Measurements from ENCODE around the gene CCDC138. TPM values are rescaled to one million over a fixed set of nuclear protein-coding genes. Genes with fewer than 3 reads are reported as not detected.

CCDC138 gene
- polyA plus RNA-seq, 1 donor from 2014 or later, result 19.0 TPM

DNA sequence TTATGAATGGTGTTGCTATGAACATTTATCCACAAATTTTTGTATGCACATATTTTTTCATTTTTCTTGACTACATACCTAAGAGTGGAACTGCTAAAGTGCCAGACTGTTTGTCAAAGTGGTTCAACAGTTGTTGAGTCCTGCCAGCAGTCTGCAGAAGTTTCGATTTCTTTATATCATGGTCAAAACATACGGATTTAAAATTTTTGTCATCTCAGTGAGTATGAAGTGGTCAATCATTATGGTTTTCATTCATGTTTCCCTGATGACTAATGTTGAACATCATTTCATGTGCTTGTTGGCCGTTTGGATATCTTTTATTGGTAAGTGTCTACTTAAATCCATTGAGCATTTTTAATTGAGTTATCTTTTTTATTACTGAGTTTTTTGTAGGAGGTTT, 39.2 kb downstream of the CCDC138 start:
- no peaks in the 10 kb centered on the region for H4K20me1 ChIP-seq (ENCODE audit: insufficient read depth)
- H3F3A ChIP-seq (ENCODE audit: insufficient read depth, low read length, poor library complexity, severe bottlenecking), result no peaks in the 10 kb centered on the region
- TF ChIP-seq, protein P1, sequence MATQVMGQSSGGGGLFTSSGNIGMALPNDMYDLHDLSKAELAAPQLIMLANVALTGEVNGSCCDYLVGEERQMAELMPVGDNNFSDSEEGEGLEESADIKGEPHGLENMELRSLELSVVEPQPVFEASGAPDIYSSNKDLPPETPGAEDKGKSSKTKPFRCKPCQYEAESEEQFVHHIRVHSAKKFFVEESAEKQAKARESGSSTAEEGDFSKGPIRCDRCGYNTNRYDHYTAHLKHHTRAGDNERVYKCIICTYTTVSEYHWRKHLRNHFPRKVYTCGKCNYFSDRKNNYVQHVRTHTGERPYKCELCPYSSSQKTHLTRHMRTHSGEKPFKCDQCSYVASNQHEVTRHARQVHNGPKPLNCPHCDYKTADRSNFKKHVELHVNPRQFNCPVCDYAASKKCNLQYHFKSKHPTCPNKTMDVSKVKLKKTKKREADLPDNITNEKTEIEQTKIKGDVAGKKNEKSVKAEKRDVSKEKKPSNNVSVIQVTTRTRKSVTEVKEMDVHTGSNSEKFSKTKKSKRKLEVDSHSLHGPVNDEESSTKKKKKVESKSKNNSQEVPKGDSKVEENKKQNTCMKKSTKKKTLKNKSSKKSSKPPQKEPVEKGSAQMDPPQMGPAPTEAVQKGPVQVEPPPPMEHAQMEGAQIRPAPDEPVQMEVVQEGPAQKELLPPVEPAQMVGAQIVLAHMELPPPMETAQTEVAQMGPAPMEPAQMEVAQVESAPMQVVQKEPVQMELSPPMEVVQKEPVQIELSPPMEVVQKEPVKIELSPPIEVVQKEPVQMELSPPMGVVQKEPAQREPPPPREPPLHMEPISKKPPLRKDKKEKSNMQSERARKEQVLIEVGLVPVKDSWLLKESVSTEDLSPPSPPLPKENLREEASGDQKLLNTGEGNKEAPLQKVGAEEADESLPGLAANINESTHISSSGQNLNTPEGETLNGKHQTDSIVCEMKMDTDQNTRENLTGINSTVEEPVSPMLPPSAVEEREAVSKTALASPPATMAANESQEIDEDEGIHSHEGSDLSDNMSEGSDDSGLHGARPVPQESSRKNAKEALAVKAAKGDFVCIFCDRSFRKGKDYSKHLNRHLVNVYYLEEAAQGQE (IDR thresholded peaks at IDR 0.05; ENCODE audit: borderline replicate concordance), result no peak
- no peak for TF ChIP-seq EZH2 (IDR thresholded peaks at IDR 0.05; ENCODE audit: borderline replicate concordance, insufficient read depth, low read length, poor library complexity, severe bottlenecking)
- TF ChIP-seq SMC3 (conservative IDR thresholded peaks at IDR 0.05; ENCODE audit: poor library complexity), result no peak
- TF ChIP-seq, protein P2, sequence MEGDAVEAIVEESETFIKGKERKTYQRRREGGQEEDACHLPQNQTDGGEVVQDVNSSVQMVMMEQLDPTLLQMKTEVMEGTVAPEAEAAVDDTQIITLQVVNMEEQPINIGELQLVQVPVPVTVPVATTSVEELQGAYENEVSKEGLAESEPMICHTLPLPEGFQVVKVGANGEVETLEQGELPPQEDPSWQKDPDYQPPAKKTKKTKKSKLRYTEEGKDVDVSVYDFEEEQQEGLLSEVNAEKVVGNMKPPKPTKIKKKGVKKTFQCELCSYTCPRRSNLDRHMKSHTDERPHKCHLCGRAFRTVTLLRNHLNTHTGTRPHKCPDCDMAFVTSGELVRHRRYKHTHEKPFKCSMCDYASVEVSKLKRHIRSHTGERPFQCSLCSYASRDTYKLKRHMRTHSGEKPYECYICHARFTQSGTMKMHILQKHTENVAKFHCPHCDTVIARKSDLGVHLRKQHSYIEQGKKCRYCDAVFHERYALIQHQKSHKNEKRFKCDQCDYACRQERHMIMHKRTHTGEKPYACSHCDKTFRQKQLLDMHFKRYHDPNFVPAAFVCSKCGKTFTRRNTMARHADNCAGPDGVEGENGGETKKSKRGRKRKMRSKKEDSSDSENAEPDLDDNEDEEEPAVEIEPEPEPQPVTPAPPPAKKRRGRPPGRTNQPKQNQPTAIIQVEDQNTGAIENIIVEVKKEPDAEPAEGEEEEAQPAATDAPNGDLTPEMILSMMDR (IDR thresholded peaks at IDR 0.05; ENCODE audit: poor library complexity, severe bottlenecking), result no peak
- TF ChIP-seq POLR2AphosphoS5 (IDR thresholded peaks at IDR 0.05), result no peak
- no peak for TF ChIP-seq RAD21 (conservative IDR thresholded peaks at IDR 0.05)
- TF ChIP-seq MXI1 (conservative IDR thresholded peaks at IDR 0.05; ENCODE audit: poor library complexity, severe bottlenecking), result no peak
- no peak for TF ChIP-seq TAF1 (IDR thresholded peaks at IDR 0.05; ENCODE audit: low read depth)
- H3K79me2 ChIP-seq (replicated peaks; ENCODE audit: insufficient read depth, low read length), result no peaks in the 10 kb centered on the region
- no peak overlapping the region for H3K4me3 ChIP-seq (ENCODE audit: low read length)
- no peaks in the 10 kb centered on the region for H3K27me3 ChIP-seq (ENCODE audit: insufficient read depth, low read depth, low read length)
- no peaks in the 10 kb centered on the region for H3K9me3 ChIP-seq (ENCODE audit: low read length)
- H3K36me3 ChIP-seq (ENCODE audit: insufficient read depth, low read length), result no peaks in the 10 kb centered on the region
- H3K9me2 ChIP-seq (ENCODE audit: insufficient read depth, low read length), result no peaks in the 10 kb centered on the region
- no peak overlapping the region for H3K4me2 ChIP-seq (ENCODE audit: low read length)
- H2AFZ ChIP-seq (ENCODE audit: low read depth, low read length), result no peak overlapping the region
- H3K27ac ChIP-seq (ENCODE audit: low read length), result no peak overlapping the region
- no peak overlapping the region for H3K9ac ChIP-seq (ENCODE audit: low read length)

DNA sequence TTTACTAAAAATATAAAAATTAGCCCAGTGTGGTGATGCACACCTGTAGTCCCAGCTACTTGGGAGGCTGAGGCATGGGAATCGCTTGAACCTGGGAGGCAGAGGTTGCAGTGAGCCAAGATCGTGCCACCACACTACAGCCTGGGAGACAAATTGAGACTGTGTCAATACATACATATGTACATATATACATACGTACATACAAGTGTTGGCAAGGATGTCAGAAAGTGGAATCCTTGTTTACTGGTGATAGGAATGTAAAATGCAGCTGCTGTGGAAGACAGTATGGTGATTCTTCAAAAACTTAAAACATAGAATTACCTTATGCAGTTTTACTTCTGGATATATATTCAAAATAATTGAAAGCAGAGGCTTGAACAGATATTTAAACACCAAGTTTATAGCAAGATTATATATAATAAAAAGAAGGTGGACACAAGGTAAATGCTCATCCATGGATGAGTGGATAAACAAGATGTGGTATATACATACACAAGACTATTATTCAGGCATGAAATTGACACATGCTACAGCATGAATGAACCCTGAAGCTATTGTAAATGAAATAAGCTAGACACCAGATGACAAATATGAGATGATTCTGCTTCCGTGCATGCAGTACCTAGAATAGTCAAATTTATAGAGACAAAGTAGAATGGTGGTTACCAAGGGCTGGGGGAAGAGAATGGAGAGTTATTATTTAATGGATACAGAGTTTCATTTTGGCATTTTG, 43.2 kb downstream of the CCDC138 start:
- TF ChIP-seq POLR2AphosphoS5 (IDR thresholded peaks at IDR 0.05) (no peak), MXI1 (conservative IDR thresholded peaks at IDR 0.05; ENCODE audit: poor library complexity, severe bottlenecking) (no peak), RAD21 (conservative IDR thresholded peaks at IDR 0.05) (no peak), EP300 (conservative IDR thresholded peaks at IDR 0.05; ENCODE audit: poor library complexity, severe bottlenecking) (no peak), SMC3 (conservative IDR thresholded peaks at IDR 0.05; ENCODE audit: poor library complexity) (no peak), EZH2 (IDR thresholded peaks at IDR 0.05; ENCODE audit: borderline replicate concordance, insufficient read depth, low read length, poor library complexity, severe bottlenecking) (no peak), TAF1 (IDR thresholded peaks at IDR 0.05; ENCODE audit: low read depth) (no peak)
- TF ChIP-seq, protein P2 (IDR thresholded peaks at IDR 0.05; ENCODE audit: poor library complexity, severe bottlenecking), result no peak
- TF ChIP-seq, protein P1 (IDR thresholded peaks at IDR 0.05; ENCODE audit: borderline replicate concordance), result no peak
- H3K79me2 ChIP-seq (replicated peaks; ENCODE audit: insufficient read depth, low read length), result no peaks in the 10 kb centered on the region

More for the DNA sequence above, 43.2 kb downstream of the CCDC138 start:
- H3K9me2 ChIP-seq (ENCODE audit: insufficient read depth, low read length), result no peaks in the 10 kb centered on the region
- H3K36me3 ChIP-seq (ENCODE audit: insufficient read depth, low read length), result no peaks in the 10 kb centered on the region
- H3K9ac ChIP-seq (ENCODE audit: low read length), result no peak overlapping the region
- H3K4me3 ChIP-seq (ENCODE audit: low read length), result no peak overlapping the region
- no peaks in the 10 kb centered on the region for H3K9me3 ChIP-seq (ENCODE audit: low read length)
- no peaks in the 10 kb centered on the region for H3K27me3 ChIP-seq (ENCODE audit: insufficient read depth, low read depth, low read length)
- no peak overlapping the region for H2AFZ ChIP-seq (ENCODE audit: low read depth, low read length)
- no peak overlapping the region for H3K27ac ChIP-seq (ENCODE audit: low read length)
- no peak overlapping the region for H3K4me2 ChIP-seq (ENCODE audit: low read length)
- no peaks in the 10 kb centered on the region for H3F3A ChIP-seq (ENCODE audit: insufficient read depth, low read length, poor library complexity, severe bottlenecking)
- H4K20me1 ChIP-seq (ENCODE audit: insufficient read depth), result no peaks in the 10 kb centered on the region
